Transverse colon (tissue), 3 donors: ENCODE data around the gene BCAS1.

Experiments used
- EP300 ChIP-seq: sonication (generic); formaldehyde crosslinking; IDR thresholded peaks from one replicate; pipeline ENCODE4 v1.6.1; 2017; ENCODE audit warnings: antibody characterized with exemption, low read depth
- POLR2AphosphoS5 ChIP-seq, 3 donors: sonication (generic); formaldehyde crosslinking; IDR thresholded peaks; one replicate each; pipeline ENCODE4 v1.6.1; 2016; ENCODE audit warnings: antibody characterized with exemption in 3 of 3

DNA sequence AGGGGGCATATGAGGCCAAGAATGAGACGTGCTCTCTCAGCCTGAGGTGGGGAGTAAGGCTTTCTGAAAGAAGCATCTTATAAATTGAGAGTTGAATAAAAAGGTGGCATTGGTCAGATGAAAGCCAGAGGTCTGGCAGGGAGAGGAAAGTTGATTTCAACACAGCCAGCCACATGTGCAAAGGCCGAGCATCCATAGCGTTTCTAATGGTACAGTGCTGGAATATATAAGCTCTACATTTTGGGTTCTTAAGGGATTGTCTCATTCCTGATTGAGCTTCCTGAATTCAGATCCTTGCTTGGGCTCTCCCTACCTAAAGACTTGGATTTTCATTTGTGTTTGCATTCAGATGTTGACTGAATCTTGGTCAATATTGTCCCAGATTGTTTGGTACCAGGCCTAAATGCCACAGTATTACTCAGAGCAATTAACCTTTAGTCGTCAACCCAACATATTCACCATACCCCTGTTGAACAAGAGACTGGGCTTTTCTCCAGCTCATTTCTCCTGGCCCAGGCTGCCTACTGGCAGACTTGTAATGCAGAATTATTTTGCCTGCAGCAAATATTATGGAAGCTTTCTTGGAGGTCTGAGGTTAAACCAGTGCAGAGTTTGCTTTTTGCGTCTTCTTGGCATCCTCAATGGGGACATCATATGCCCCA is 14.5 kb upstream of the BCAS1 start:
- TF ChIP-seq POLR2AphosphoS5 (IDR thresholded peaks at IDR 0.05) (no peak), EP300 (no peak)
